K562 (cell line): Measurements from ENCODE around the gene PRDX4. TPM values are rescaled to one million over a fixed set of nuclear protein-coding genes. Genes with fewer than 3 reads are reported as not detected.

Experiments used
- CHCHD3 ChIP-seq: fragments of 250-450 bp; sonication (Bioruptor Pico); IDR thresholded peaks from 2 replicates; pipeline ENCODE4 v2.1.2; 2022; ENCODE audit warnings: mild to moderate bottlenecking
- FOXK1 ChIP-seq: sonication (generic); formaldehyde crosslinking; IDR thresholded peaks from 2 replicates; pipeline ENCODE4 v1.8.0; 2022; ENCODE audit warnings: missing genetic modification reagents, mild to moderate bottlenecking, borderline replicate concordance
- GABPB1 ChIP-seq: sonication (generic); formaldehyde crosslinking; IDR thresholded peaks from 2 replicates; pipeline ENCODE4 v1.8.0; 2022; ENCODE audit warnings: mild to moderate bottlenecking, missing genetic modification reagents
- GTF2E2 ChIP-seq: fragments of 200-800 bp; sonication (Bioruptor generic); IDR thresholded peaks from 2 replicates; pipeline ENCODE4 v1.6.1; 2016; ENCODE audit warnings: missing genetic modification characterization, missing compliant biosample characterization
- HDAC8 ChIP-seq: fragments of 450-650 bp; IDR thresholded peaks from 2 replicates; pipeline ENCODE4 v1.6.1; 2016; ENCODE audit warnings: mild to moderate bottlenecking, missing genetic modification characterization, moderate library complexity, missing compliant biosample characterization
- IFI16 ChIP-seq: fragments of 250-450 bp; sonication (Bioruptor Pico); IDR thresholded peaks from 2 replicates; pipeline ENCODE4 v2.1.2; 2022; ENCODE audit warnings: mild to moderate bottlenecking, inconsistent platforms
- MCM7 ChIP-seq, 2 experiments: fragments of 450-650 bp; IDR thresholded peaks; 2 replicates each; pipeline ENCODE4 v1.6.1; 2016 to 2018
- PHF21A ChIP-seq: fragments of 450-650 bp; IDR thresholded peaks from 2 replicates; pipeline ENCODE4 v1.6.1; 2017; ENCODE audit warnings: low read depth, borderline replicate concordance
- POLR2G ChIP-seq: fragments of 200-400 bp; formaldehyde crosslinking; IDR thresholded peaks from 2 replicates; pipeline ENCODE4 v1.6.1; 2017; ENCODE audit warnings: low read depth, mild to moderate bottlenecking, antibody characterized with exemption, low read length, moderate library complexity
- PTRF ChIP-seq: fragments of 450-650 bp; IDR thresholded peaks from 2 replicates; pipeline ENCODE4 v1.6.1; 2016; ENCODE audit warnings: mild to moderate bottlenecking, missing genetic modification characterization, missing compliant biosample characterization
- RBM15 ChIP-seq: fragments of 200-400 bp; formaldehyde crosslinking; IDR thresholded peaks from 2 replicates; pipeline ENCODE4 v1.6.1; 2018; ENCODE audit warnings: mild to moderate bottlenecking, low read length, moderate library complexity; ENCODE audit not compliant: insufficient read depth
- SAFB2 ChIP-seq: fragments of 200-400 bp; formaldehyde crosslinking; IDR thresholded peaks from 2 replicates; pipeline ENCODE4 v1.6.1; 2018; ENCODE audit warnings: borderline replicate concordance, low read length, low read depth, moderate library complexity; ENCODE audit not compliant: severe bottlenecking
- SP1 ChIP-seq: sonication (generic); formaldehyde crosslinking; IDR thresholded peaks from 2 replicates; pipeline ENCODE4 v1.8.1; 2022; ENCODE audit warnings: mild to moderate bottlenecking, missing genetic modification reagents
- SPI1 ChIP-seq: IDR thresholded peaks from 2 replicates; pipeline ENCODE4 v1.6.1; 2011; ENCODE audit warnings: low read depth, low read length, control low read depth, borderline replicate concordance
- SRSF7 ChIP-seq: fragments of 200-400 bp; formaldehyde crosslinking; optimal IDR thresholded peaks from 2 replicates; pipeline ENCODE3; 2017; ENCODE audit warnings: mild to moderate bottlenecking, low read depth, low read length
- TCF7L2 ChIP-seq: fragments of 150-350 bp; IDR thresholded peaks from 2 replicates; pipeline ENCODE4 v1.6.1; 2016; ENCODE audit warnings: low read depth, mild to moderate bottlenecking, low read length, moderate library complexity
- TEAD2 ChIP-seq: fragments of 450-650 bp; IDR thresholded peaks from 2 replicates; pipeline ENCODE4 v1.6.1; 2016; ENCODE audit warnings: missing genetic modification characterization, control low read depth, missing compliant biosample characterization
- ZNF583 ChIP-seq: fragments of 250-450 bp; sonication (Bioruptor Pico); IDR thresholded peaks from 2 replicates; pipeline ENCODE4 v1.4.0; 2020
- ZNF778 ChIP-seq: fragments of 450-650 bp; formaldehyde crosslinking; IDR thresholded peaks from 2 replicates; pipeline ENCODE4 v1.4.0; 2020; ENCODE audit warnings: mild to moderate bottlenecking, moderate library complexity
- polyA plus RNA-seq, 8 experiments: library from polyadenylated mRNA; depleted of rRNA in 4 of 8; stranded (reverse) in 5 of 8; unstranded in 3 of 8; fragments of >200 nt; fragmentation: Nextera tagmentation in 2 of 8; fragmentation: Illumina TruSeq in 1 of 8; extraction: Ambion mirVana in 2 of 8; extraction: Trizol in 1 of 8; gene quantifications; 2 replicates each; pipeline versions ENCODE4 v1.2.1 to v1.2.3, GENCODE V29; 2011 to 2014; ENCODE audit warnings: inconsistent platforms in 1 of 8, missing spikeins in 1 of 8
- total RNA-seq, 7 experiments: library from RNA; depleted of rRNA in 6 of 7; stranded (reverse); fragments of >200 nt in 6 of 7; fragmentation: Illumina TruSeq in 2 of 7; extraction: Trizol in 2 of 7; gene quantifications; 2 replicates each; pipeline versions ENCODE4 v1.2.1 to v1.2.3, GENCODE V29; 2011 to 2021; ENCODE audit warnings: low replicate concordance in 1 of 7
- TF ChIP-seq, protein P1 (sequence below): conservative IDR thresholded peaks from 2 replicates; pipeline ENCODE4 v1.6.1; 2011; ENCODE audit warnings: low read depth, mild to moderate bottlenecking, low read length; ENCODE audit not compliant: control insufficient read depth
- TF ChIP-seq, protein P2 (sequence below): fragments of 200-800 bp; sonication (Bioruptor generic); IDR thresholded peaks from 2 replicates; pipeline ENCODE4 v1.6.1; 2017; ENCODE audit warnings: missing genetic modification characterization, missing compliant biosample characterization
- TF ChIP-seq, protein P3 (sequence below): sonication (generic); formaldehyde crosslinking; IDR thresholded peaks from 2 replicates; pipeline ENCODE4 v1.5.0; 2020; ENCODE audit warnings: missing genetic modification reagents
- TF ChIP-seq, protein P4 (sequence below): sonication (generic); IDR thresholded peaks from 2 replicates; pipeline ENCODE4 v1.6.1; 2016
- TF ChIP-seq, protein P5 (sequence below): fragments of 250-450 bp; sonication (Bioruptor Pico); IDR thresholded peaks from 2 replicates; pipeline ENCODE4 v1.6.1; 2021; ENCODE audit warnings: mild to moderate bottlenecking

PRDX4 gene
- total and polyA plus RNA-seq, 9 of the 15 experiments (the other 6 are each of a cell fraction or from before 2014, with no cell fraction given): 28.6 to 253 (median 153) TPM

DNA sequence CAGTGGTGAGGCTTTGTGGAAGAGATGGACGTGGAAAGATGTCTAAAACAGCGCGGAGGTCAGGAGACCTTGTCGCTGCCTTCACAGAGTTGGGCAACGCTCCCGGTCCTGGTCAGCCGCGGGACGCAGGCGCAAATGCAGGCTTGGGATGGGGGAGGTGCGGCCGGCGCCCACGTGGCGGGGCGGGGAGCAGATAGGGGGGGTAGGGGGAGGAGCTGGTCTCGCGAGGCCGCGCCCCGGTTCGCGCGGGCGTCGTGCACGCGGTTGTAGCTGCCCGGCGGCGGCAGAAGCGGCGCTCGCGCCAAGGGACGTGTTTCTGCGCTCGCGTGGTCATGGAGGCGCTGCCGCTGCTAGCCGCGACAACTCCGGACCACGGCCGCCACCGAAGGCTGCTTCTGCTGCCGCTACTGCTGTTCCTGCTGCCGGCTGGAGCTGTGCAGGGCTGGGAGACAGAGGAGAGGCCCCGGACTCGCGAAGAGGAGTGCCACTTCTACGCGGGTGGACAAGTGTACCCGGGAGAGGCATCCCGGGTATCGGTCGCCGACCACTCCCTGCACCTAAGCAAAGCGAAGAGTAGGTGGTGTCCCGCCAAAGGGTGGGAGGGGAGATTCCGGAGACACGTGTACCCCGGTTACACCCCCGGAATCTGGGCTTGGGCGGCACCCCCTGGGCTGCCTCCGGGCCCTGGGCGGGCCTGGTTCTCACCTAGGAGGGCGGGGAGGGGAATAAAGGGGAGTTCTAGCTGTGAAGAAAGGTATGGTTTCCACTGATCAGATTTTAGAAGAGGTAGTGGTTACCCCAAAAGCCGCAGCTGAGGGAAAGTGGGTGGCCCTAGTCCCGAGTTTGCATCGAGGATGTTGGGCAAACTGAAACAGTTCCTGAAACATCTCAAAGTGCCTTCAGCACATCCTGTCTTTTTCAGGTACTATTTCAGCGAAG lies at the start of gene PRDX4 (continued):
- TF ChIP-seq, protein P1, sequence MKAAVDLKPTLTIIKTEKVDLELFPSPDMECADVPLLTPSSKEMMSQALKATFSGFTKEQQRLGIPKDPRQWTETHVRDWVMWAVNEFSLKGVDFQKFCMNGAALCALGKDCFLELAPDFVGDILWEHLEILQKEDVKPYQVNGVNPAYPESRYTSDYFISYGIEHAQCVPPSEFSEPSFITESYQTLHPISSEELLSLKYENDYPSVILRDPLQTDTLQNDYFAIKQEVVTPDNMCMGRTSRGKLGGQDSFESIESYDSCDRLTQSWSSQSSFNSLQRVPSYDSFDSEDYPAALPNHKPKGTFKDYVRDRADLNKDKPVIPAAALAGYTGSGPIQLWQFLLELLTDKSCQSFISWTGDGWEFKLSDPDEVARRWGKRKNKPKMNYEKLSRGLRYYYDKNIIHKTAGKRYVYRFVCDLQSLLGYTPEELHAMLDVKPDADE: peak; percentile 55; the same call in 1 of the 2 replicates
- TF ChIP-seq MCM7 (IDR thresholded peaks at IDR 0.05): no peak
- TF ChIP-seq, protein P2, sequence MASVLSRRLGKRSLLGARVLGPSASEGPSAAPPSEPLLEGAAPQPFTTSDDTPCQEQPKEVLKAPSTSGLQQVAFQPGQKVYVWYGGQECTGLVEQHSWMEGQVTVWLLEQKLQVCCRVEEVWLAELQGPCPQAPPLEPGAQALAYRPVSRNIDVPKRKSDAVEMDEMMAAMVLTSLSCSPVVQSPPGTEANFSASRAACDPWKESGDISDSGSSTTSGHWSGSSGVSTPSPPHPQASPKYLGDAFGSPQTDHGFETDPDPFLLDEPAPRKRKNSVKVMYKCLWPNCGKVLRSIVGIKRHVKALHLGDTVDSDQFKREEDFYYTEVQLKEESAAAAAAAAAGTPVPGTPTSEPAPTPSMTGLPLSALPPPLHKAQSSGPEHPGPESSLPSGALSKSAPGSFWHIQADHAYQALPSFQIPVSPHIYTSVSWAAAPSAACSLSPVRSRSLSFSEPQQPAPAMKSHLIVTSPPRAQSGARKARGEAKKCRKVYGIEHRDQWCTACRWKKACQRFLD (CRISPR knock-in tag): peak; percentile 23; the same call in 1 of the 2 replicates
- TF ChIP-seq RBM15: no peak
- TF ChIP-seq, protein P3, sequence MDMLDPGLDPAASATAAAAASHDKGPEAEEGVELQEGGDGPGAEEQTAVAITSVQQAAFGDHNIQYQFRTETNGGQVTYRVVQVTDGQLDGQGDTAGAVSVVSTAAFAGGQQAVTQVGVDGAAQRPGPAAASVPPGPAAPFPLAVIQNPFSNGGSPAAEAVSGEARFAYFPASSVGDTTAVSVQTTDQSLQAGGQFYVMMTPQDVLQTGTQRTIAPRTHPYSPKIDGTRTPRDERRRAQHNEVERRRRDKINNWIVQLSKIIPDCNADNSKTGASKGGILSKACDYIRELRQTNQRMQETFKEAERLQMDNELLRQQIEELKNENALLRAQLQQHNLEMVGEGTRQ (CRISPR knock-in tag): peak; percentile 81
- TF ChIP-seq TEAD2 (tag): no peak
- TF ChIP-seq TCF7L2: no peak
- peak; percentile 70 for TF ChIP-seq SP1 (CRISPR knock-in tag)
- TF ChIP-seq CHCHD3: no peak
- TF ChIP-seq POLR2G: peak; percentile 96
- TF ChIP-seq SRSF7: no peak
- TF ChIP-seq IFI16 (CRISPR knock-in tag): no peak
- no peak for TF ChIP-seq SAFB2
- TF ChIP-seq PHF21A: no peak
- no peak for TF ChIP-seq ZNF778 (CRISPR knock-in tag)
- TF ChIP-seq PTRF: no peak
- TF ChIP-seq HDAC8 (tag): no peak
- TF ChIP-seq GTF2E2 (tag): no peak; the same call in 1 of the 2 replicates
- peak; percentile 2; the same call in 1 of the 2 replicates for TF ChIP-seq SPI1
- TF ChIP-seq ZNF583 (CRISPR knock-in tag): no peak
- TF ChIP-seq FOXK1 (CRISPR knock-in tag): no peak
- TF ChIP-seq, protein P4, sequence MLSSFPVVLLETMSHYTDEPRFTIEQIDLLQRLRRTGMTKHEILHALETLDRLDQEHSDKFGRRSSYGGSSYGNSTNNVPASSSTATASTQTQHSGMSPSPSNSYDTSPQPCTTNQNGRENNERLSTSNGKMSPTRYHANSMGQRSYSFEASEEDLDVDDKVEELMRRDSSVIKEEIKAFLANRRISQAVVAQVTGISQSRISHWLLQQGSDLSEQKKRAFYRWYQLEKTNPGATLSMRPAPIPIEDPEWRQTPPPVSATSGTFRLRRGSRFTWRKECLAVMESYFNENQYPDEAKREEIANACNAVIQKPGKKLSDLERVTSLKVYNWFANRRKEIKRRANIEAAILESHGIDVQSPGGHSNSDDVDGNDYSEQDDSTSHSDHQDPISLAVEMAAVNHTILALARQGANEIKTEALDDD: no peak
- peak; percentile 67 for TF ChIP-seq GABPB1
- TF ChIP-seq, protein P5, sequence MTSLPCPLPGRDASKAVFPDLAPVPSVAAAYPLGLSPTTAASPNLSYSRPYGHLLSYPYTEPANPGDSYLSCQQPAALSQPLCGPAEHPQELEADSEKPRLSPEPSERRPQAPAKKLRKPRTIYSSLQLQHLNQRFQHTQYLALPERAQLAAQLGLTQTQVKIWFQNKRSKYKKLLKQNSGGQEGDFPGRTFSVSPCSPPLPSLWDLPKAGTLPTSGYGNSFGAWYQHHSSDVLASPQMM (CRISPR knock-in tag): no peak
